Measurements from ENCODE around the gene TFDP2.
A peak's percentile ranks its signal among the peaks of the same experiment; 100 is the strongest.

TFDP2 gene

GRCh38 chr3:142148792-142149672 lies at the start of gene TFDP2:
TFDP2 (minus strand) TSS chr3:142149544; CDS start chr3:142101749, 47,795 bp downstream.
- peak within 1 kb of the TSS; percentile 36 for H3K27ac ChIP-seq (ENCODE audit: low read depth, low read length)
- no peaks in the 10 kb centered on the region for H4K20me1 ChIP-seq (ENCODE audit: control insufficient read depth, insufficient read depth, low read depth, low read length)
- no peaks in the 10 kb centered on the region for H3K9me2 ChIP-seq (replicated peaks; ENCODE audit: control insufficient read depth, low read length)
- no peaks in the 10 kb centered on the region for H3K9me3 ChIP-seq (ENCODE audit: control insufficient read depth, insufficient read depth, low read length)
- H3K79me2 ChIP-seq (ENCODE audit: control insufficient read depth, low read length), result peaks cover 41% of the 10 kb centered on the region
- H3K27me3 ChIP-seq (ENCODE audit: control insufficient read depth, low read length), result no peaks in the 10 kb centered on the region
- peaks cover 12% of the 10 kb centered on the region for H3F3A ChIP-seq (ENCODE audit: control insufficient read depth, insufficient read depth)
- peak within 1 kb of the TSS; percentile 98 for H3K4me2 ChIP-seq (ENCODE audit: low read length)
- no peak for TF ChIP-seq EZH2phosphoT487 (IDR thresholded peaks at IDR 0.05; ENCODE audit: borderline replicate concordance, low read length)
- TF ChIP-seq CTCF (IDR thresholded peaks at IDR 0.05; ENCODE audit: low read depth, low read length, poor library complexity, severe bottlenecking), result no peak
- H3K4me1 ChIP-seq (ENCODE audit: control insufficient read depth, low read length), result peaks cover 33% of the 10 kb centered on the region
- peak within 1 kb of the TSS; percentile 94 for H3K4me3 ChIP-seq (ENCODE audit: low read length)
- H3K36me3 ChIP-seq (ENCODE audit: control insufficient read depth, low read length), result 0 out of 2 replicates have a peak, but pooled peaks cover 3% of the 10 kb centered on the region

- H3K4me3 ChIP-seq (ENCODE audit: low read length), result no peak overlapping the region
- no peak overlapping the region for H3K4me2 ChIP-seq (ENCODE audit: low read length)
- H3K9me2 ChIP-seq (replicated peaks; ENCODE audit: control insufficient read depth, low read length), result no peaks in the 10 kb centered on the region
- H3F3A ChIP-seq (ENCODE audit: control insufficient read depth, insufficient read depth), result no peaks in the 10 kb centered on the region
- TF ChIP-seq EZH2phosphoT487 (IDR thresholded peaks at IDR 0.05; ENCODE audit: borderline replicate concordance, low read length) (no peak), CTCF (IDR thresholded peaks at IDR 0.05; ENCODE audit: low read depth, low read length, poor library complexity, severe bottlenecking) (no peak)
- peaks cover 2% of the 10 kb centered on the region; the same call in 1 of the 2 replicates for H3K36me3 ChIP-seq (ENCODE audit: control insufficient read depth, low read length)
- H3K27ac ChIP-seq (ENCODE audit: low read depth, low read length), result no peak overlapping the region
- no peaks in the 10 kb centered on the region for H3K4me1 ChIP-seq (ENCODE audit: control insufficient read depth, low read length)
- H3K27me3 ChIP-seq (ENCODE audit: control insufficient read depth, low read length), result no peaks in the 10 kb centered on the region
- H3K79me2 ChIP-seq (ENCODE audit: control insufficient read depth, low read length), result no peaks in the 10 kb centered on the region
- no peaks in the 10 kb centered on the region for H3K9me3 ChIP-seq (ENCODE audit: control insufficient read depth, insufficient read depth, low read length)
- H4K20me1 ChIP-seq (ENCODE audit: control insufficient read depth, insufficient read depth, low read depth, low read length), result no peaks in the 10 kb centered on the region
These were observed 39.5 kb upstream of the TFDP2 start for GRCh38 chr3:142188846-142189245.

GRCh38 chr3:142180761-142181362 lies 31.5 kb upstream of the TFDP2 start:
- TF ChIP-seq CTCF (IDR thresholded peaks at IDR 0.05; ENCODE audit: low read depth, low read length, poor library complexity, severe bottlenecking) (peak; percentile 64), EZH2phosphoT487 (IDR thresholded peaks at IDR 0.05; ENCODE audit: borderline replicate concordance, low read length) (no peak)
- Histone ChIP-seq H3K4me1 (ENCODE audit: control insufficient read depth, low read length) (no peaks in the 10 kb centered on the region), H3F3A (ENCODE audit: control insufficient read depth, insufficient read depth) (no peaks in the 10 kb centered on the region), H3K9me3 (ENCODE audit: control insufficient read depth, insufficient read depth, low read length) (no peaks in the 10 kb centered on the region), H3K27ac (ENCODE audit: low read depth, low read length) (no peak overlapping the region), H3K4me2 (ENCODE audit: low read length) (no peak overlapping the region), H3K9me2 (replicated peaks; ENCODE audit: control insufficient read depth, low read length) (no peaks in the 10 kb centered on the region), H3K27me3 (ENCODE audit: control insufficient read depth, low read length) (no peaks in the 10 kb centered on the region), H4K20me1 (ENCODE audit: control insufficient read depth, insufficient read depth, low read depth, low read length) (no peaks in the 10 kb centered on the region), H3K4me3 (ENCODE audit: low read length) (no peak overlapping the region), H3K79me2 (ENCODE audit: control insufficient read depth, low read length) (no peaks in the 10 kb centered on the region), H3K36me3 (ENCODE audit: control insufficient read depth, low read length) (peaks cover 11% of the 10 kb centered on the region)

Data from DOHH2 (cell line).